ENCODE measurements around the gene CCDC77. TPM values are rescaled to one million over a fixed set of nuclear protein-coding genes. Genes with fewer than 3 reads are reported as not detected.

The CCDC77 gene
- total RNA-seq, 1 experiment from 2014 or later: 20.4 TPM

DNA sequence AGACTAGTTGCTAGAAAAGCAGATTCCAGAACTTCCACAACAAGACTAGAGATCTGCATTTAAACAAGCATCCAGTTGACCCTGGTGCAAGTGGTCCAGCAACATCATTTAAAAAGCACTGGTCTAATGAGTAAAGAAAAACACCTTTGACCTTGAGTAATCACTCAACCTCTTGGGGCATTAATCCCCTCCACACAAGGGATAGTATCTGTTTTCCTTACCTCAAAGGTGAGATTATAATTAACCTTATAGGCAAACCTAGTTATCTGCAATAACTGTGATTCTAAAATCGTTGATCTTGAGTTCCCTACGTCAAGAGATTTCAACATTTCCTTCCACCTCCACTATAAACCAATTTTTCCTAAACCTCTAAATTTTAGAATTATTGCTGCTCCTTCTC lies 13.4 kb upstream of the CCDC77 start:
- Histone ChIP-seq H3K27me3 (ENCODE audit: insufficient read depth, low read depth) (no peaks in the 10 kb centered on the region), H3K9me2 (ENCODE audit: insufficient read depth) (no peaks in the 10 kb centered on the region), H3F3A (ENCODE audit: insufficient read depth, low read depth) (peaks cover 4% of the 10 kb centered on the region), H3K36me3 (ENCODE audit: low read depth) (peaks cover 33% of the 10 kb centered on the region), H4K20me1 (ENCODE audit: insufficient read depth) (peaks cover 39% of the 10 kb centered on the region), H3K4me3 (peak overlapping the region; percentile 88), H3K27ac (peak overlapping the region; percentile 84; the same call in 1 of the 2 replicates), H3K4me1 (replicated peaks; ENCODE audit: insufficient read depth) (peaks cover 25% of the 10 kb centered on the region), H3K4me2 (peak overlapping the region; percentile 89), H3K9me3 (ENCODE audit: insufficient read depth, low read depth) (no peaks in the 10 kb centered on the region), H2AFZ (peak overlapping the region; percentile 88; the same call in 1 of the 2 replicates), H3K79me2 (ENCODE audit: low read depth) (peaks cover 51% of the 10 kb centered on the region)
- no TSS peak for BruUV-seq (replicated peaks)
- TF ChIP-seq, protein P1, sequence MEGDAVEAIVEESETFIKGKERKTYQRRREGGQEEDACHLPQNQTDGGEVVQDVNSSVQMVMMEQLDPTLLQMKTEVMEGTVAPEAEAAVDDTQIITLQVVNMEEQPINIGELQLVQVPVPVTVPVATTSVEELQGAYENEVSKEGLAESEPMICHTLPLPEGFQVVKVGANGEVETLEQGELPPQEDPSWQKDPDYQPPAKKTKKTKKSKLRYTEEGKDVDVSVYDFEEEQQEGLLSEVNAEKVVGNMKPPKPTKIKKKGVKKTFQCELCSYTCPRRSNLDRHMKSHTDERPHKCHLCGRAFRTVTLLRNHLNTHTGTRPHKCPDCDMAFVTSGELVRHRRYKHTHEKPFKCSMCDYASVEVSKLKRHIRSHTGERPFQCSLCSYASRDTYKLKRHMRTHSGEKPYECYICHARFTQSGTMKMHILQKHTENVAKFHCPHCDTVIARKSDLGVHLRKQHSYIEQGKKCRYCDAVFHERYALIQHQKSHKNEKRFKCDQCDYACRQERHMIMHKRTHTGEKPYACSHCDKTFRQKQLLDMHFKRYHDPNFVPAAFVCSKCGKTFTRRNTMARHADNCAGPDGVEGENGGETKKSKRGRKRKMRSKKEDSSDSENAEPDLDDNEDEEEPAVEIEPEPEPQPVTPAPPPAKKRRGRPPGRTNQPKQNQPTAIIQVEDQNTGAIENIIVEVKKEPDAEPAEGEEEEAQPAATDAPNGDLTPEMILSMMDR (conservative IDR thresholded peaks at IDR 0.05): no peak
- no peak for TF ChIP-seq EZH2 (IDR thresholded peaks at IDR 0.05; ENCODE audit: low read depth)
- no peak for DNase-seq
- ChIA-PET CTCF (no interaction called here), POLR2A (ENCODE audit: unreplicated experiment) (interaction anchor here (0.6 kb wide), 1 partner anchor 280 kb away, joined by 4 read pairs; no protein-coding TSS in a partner anchor)
- intact Hi-C loops (cut with micrococcal nuclease; ENCODE audit: unreplicated experiment): no loop called here

DNA sequence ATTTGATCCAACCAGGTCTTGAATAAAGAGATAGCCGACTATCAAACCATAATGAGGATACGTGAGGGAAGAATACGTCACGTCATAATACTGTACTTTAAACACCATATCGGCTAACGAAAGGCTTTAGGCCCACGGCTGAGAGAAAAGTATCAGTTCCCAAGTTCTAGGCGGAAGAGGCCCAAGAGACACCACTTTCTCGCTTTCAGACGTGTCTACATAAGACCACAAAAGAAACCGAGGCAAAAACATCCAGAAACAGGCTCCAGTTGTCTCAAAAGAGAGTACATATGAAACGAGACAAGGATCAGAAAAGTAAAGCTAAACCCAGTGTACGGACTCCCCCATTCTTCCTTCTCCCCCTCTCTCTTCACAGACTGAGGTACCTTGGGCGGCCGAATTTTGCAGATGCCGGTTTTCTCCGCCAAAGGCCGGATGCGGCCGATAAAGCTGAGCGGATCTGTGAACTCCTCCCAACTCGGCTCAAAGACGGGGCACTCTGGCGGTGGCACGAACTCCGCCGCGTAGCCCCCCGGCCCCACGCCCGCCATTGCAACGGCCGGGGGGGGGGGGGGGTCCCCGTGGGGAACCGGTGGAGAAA lies 12.8 kb upstream of the CCDC77 start:
- H3F3A ChIP-seq (ENCODE audit: insufficient read depth, low read depth): peaks cover 4% of the 10 kb centered on the region
- peak in 1 of 2 experiments; percentile 7 for DNase-seq
- H3K27ac ChIP-seq: peak overlapping the region; percentile 84
- peaks cover 29% of the 10 kb centered on the region for H3K36me3 ChIP-seq (ENCODE audit: low read depth)
- H2AFZ ChIP-seq: peak overlapping the region; percentile 88
- peaks cover 25% of the 10 kb centered on the region for H3K4me1 ChIP-seq (replicated peaks; ENCODE audit: insufficient read depth)
- intact Hi-C loops (cut with micrococcal nuclease; ENCODE audit: unreplicated experiment): no loop called here
- POLR2A ChIA-PET (ENCODE audit: unreplicated experiment): interaction anchor here (0.6 to 0.7 kb wide), 6 partner anchors 149 to 790 kb away, joined by 3 to 7 read pairs (median 4); no protein-coding TSS in a partner anchor
- H3K79me2 ChIP-seq (ENCODE audit: low read depth): peaks cover 50% of the 10 kb centered on the region
- H3K9me2 ChIP-seq (ENCODE audit: insufficient read depth): no peaks in the 10 kb centered on the region
- peak overlapping the region; percentile 88 for H3K4me3 ChIP-seq
- TSS peak; percentile 59 for BruUV-seq (replicated peaks)
- peak overlapping the region; percentile 89 for H3K4me2 ChIP-seq
- no peaks in the 10 kb centered on the region for H3K9me3 ChIP-seq (ENCODE audit: insufficient read depth, low read depth)
- CTCF ChIA-PET: no interaction called here
- H4K20me1 ChIP-seq (ENCODE audit: insufficient read depth): peaks cover 36% of the 10 kb centered on the region
- no peak for TF ChIP-seq EZH2 (IDR thresholded peaks at IDR 0.05; ENCODE audit: low read depth)
- H3K27me3 ChIP-seq (ENCODE audit: insufficient read depth, low read depth): no peaks in the 10 kb centered on the region

DNA sequence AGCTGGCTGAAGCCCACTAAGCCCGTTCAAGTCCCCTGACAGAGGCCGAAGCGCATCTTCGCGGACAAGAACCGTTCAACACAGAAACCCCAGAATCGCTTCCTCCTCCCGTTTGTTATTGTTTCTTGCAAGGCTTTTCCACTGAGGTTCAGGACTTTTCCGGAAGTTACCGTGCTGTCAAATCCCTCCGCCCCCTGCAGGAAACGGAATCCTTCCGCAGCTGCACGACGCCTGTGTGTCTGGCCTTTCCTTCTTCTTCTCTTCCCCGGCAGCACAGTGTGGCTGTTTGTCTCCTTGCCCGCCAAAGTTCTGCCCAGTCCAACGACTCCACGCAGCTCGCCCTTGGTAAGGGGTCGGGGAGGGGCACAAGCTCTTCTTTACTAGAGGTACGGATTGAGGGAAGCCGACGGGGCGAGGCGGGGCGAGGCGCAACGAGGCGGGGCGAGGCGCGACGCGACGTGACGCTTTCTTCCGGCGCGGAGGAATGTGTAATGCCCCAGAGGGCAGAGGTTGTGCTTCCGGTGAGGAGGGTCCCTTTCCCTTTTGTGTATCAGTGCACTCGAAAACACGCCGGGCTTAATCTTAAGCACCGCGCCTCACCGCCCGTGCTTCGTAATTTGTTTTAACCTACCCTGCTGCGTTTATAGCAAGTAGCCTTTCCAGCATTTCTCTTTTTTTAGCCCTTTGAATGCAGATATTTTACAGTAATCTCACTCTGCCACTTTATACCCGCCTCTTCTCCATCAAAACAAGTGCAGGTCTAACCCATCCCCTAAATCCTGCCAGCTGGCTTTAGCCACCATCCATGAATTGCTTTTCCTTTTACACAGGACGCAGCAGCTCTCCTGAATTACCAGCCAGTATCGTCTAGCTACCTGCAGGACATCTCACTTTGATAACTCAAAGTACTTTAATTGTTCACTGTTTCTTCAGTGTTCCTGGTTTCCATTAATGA lies 12.0 kb upstream of the CCDC77 start, which contains the start of gene KDM5A:
KDM5A (minus strand) TSS at position 179 of the 955 bp plus-strand sequence. CDS start 229 bp downstream, outside the sequence.
- Histone ChIP-seq H4K20me1 (ENCODE audit: insufficient read depth) (peaks cover 36% of the 10 kb centered on the region), H2AFZ (peak within 1 kb of the TSS; percentile 88), H3K9me3 (ENCODE audit: insufficient read depth, low read depth) (no peaks in the 10 kb centered on the region), H3K27me3 (ENCODE audit: insufficient read depth, low read depth) (no peaks in the 10 kb centered on the region), H3K79me2 (ENCODE audit: low read depth) (peaks cover 44% of the 10 kb centered on the region), H3K36me3 (ENCODE audit: low read depth) (peaks cover 22% of the 10 kb centered on the region), H3K4me2 (peak within 1 kb of the TSS; percentile 89), H3F3A (ENCODE audit: insufficient read depth, low read depth) (peaks cover 4% of the 10 kb centered on the region), H3K27ac (peak within 1 kb of the TSS; percentile 84), H3K4me3 (peak within 1 kb of the TSS; percentile 88), H3K4me1 (replicated peaks; ENCODE audit: insufficient read depth) (peaks cover 25% of the 10 kb centered on the region), H3K9me2 (ENCODE audit: insufficient read depth) (no peaks in the 10 kb centered on the region)
- peak; percentile 87 to 91 for DNase-seq
- intact Hi-C loops (cut with micrococcal nuclease; ENCODE audit: unreplicated experiment): no loop called here
- no peak for TF ChIP-seq EZH2 (IDR thresholded peaks at IDR 0.05; ENCODE audit: low read depth)
- TF ChIP-seq, protein P1 (conservative IDR thresholded peaks at IDR 0.05): no peak
- BruUV-seq (replicated peaks): TSS peak; percentile 79
- ChIA-PET CTCF (no interaction called here), POLR2A (ENCODE audit: unreplicated experiment) (interaction anchor here (0.6 to 0.7 kb wide), 8 partner anchors 10 to 789 kb away, joined by 3 to 7 read pairs (median 5); no protein-coding TSS in a partner anchor)
